B cell (primary cell): ENCODE data around the gene SHOX. TPM values are rescaled to one million over a fixed set of nuclear protein-coding genes. Genes with fewer than 3 reads are reported as not detected.

Experiments
- ATAC-seq: fragments of 200-7000 bp; cut with Tn5 transposase; one replicate; pipeline ENCODE4 v1.10.0; 2021; ENCODE audit warnings: low read depth, mild to moderate bottlenecking, moderate number of reproducible peaks, moderate library complexity
- CTCF ChIA-PET: fragments of 350-600 bp; sonication (Branson Sonifier 250); formaldehyde crosslinking; loops from one replicate; lab custom pipeline; 2021; ENCODE audit warnings: antibody characterized with exemption, inconsistent platforms; lab: Charles Lee
- POLR2A ChIA-PET: fragments of 350-600 bp; sonication (Branson Sonifier 250); formaldehyde crosslinking; loops from one replicate; lab custom pipeline; 2021; ENCODE audit warnings: antibody characterized with exemption; lab: Charles Lee
- DNase-seq: peaks from one replicate; pipeline ENCODE4 v3.0.0; 2013
- H2AFZ ChIP-seq: 2 replicates; pipeline ENCODE4 v1.6.1; 2012; ENCODE audit warnings: mild to moderate bottlenecking, low read depth, low read length; ENCODE audit not compliant: insufficient read depth, poor library complexity, severe bottlenecking
- H3K27ac ChIP-seq, 2 donors: 1 replicate in 1 of 2; 2 replicates in 1 of 2; pipeline ENCODE4 v1.5.1; 2012 to 2013; ENCODE audit warnings: low read length in 2 of 2, mild to moderate bottlenecking in 2 of 2, moderate library complexity in 1 of 2
- H3K27me3 ChIP-seq, 4 experiments: fragments of 200-600 bp in 1 of 4; sonication (generic) in 1 of 4; replicated peaks in 1 of 4; 1 replicate in 2 of 4; 2 replicates in 2 of 4; pipeline versions ENCODE4 v1.6.1 to v1.7.0; 2013 to 2016; ENCODE audit warnings: low read length in 3 of 4, mild to moderate bottlenecking in 2 of 4, mixed read lengths in 1 of 4, moderate library complexity in 1 of 4; ENCODE audit not compliant: insufficient read depth in 4 of 4, control insufficient read depth in 3 of 4; ENCODE audit errors: control extremely low read depth in 1 of 4
- H3K36me3 ChIP-seq, 2 experiments: replicated peaks in 1 of 2; 1 replicate in 1 of 2; 2 replicates in 1 of 2; pipeline versions ENCODE4 v1.6.1 to v1.7.1; 2013; ENCODE audit warnings: low read length in 1 of 2; ENCODE audit not compliant: insufficient read depth in 2 of 2, control insufficient read depth in 1 of 2; ENCODE audit errors: control extremely low read depth in 1 of 2, extremely low read depth in 1 of 2
- H3K4me1 ChIP-seq, 2 donors: fragments of 200-600 bp in 1 of 2; sonication (generic) in 1 of 2; 1 replicate in 1 of 2; 2 replicates in 1 of 2; pipeline versions ENCODE4 v1.5.1 to v1.6.1; 2013 to 2017; ENCODE audit warnings: low read length in 2 of 2; ENCODE audit not compliant: control insufficient read depth in 2 of 2, insufficient read depth in 2 of 2
- H3K4me2 ChIP-seq: replicated peaks from 2 replicates; pipeline ENCODE3; 2012; ENCODE audit warnings: mild to moderate bottlenecking, low read depth, low read length; ENCODE audit not compliant: poor library complexity, severe bottlenecking
- H3K4me3 ChIP-seq, 5 experiments: fragments of 200-600 bp in 1 of 5; sonication (generic) in 1 of 5; 1 replicate in 3 of 5; 2 replicates in 2 of 5; pipeline versions ENCODE4 v1.5.1 to v1.7.0; 2011 to 2016; ENCODE audit warnings: low read length in 4 of 5, mild to moderate bottlenecking in 4 of 5, low read depth in 2 of 5, control low read depth in 1 of 5, moderate library complexity in 1 of 5; ENCODE audit not compliant: insufficient read depth in 1 of 5; ENCODE audit errors: control extremely low read depth in 1 of 5, extremely low read depth in 1 of 5
- H3K79me2 ChIP-seq: fragments of 200-600 bp; sonication (generic); one replicate; pipeline ENCODE4 v1.6.0; 2016; ENCODE audit warnings: low read length; ENCODE audit not compliant: control insufficient read depth, insufficient read depth
- H3K9ac ChIP-seq: fragments of 200-600 bp; sonication (generic); 2 replicates; pipeline ENCODE4 v1.6.1; 2017; ENCODE audit warnings: mild to moderate bottlenecking, low read length, moderate library complexity
- H3K9me3 ChIP-seq, 3 donors: one replicate each; pipeline versions ENCODE4 v1.6.1 to v1.7.1; 2013; ENCODE audit warnings: low read length in 2 of 3; ENCODE audit not compliant: control insufficient read depth in 2 of 3, insufficient read depth in 1 of 3; ENCODE audit errors: control extremely low read depth in 1 of 3
- H4K20me1 ChIP-seq: 2 replicates; pipeline ENCODE4 v1.6.0; 2012; ENCODE audit warnings: mild to moderate bottlenecking, low read length; ENCODE audit not compliant: insufficient read depth, control insufficient read depth, poor library complexity, severe bottlenecking
- H3K27ac Mint-ChIP-seq: one replicate; pipeline ENCODE4 v1.8.0; 2021; ENCODE audit warnings: mixed read lengths
- H3K27me3 Mint-ChIP-seq: one replicate; pipeline ENCODE4 v1.8.0; 2021; ENCODE audit warnings: mixed read lengths
- H3K4me1 Mint-ChIP-seq: one replicate; pipeline ENCODE4 v1.8.0; 2021; ENCODE audit warnings: mixed read lengths
- H3K4me3 Mint-ChIP-seq: one replicate; pipeline ENCODE4 v1.8.0; 2021; ENCODE audit warnings: mixed read lengths
- H3K9me3 Mint-ChIP-seq: one replicate; pipeline ENCODE4 v1.8.0; 2022; ENCODE audit warnings: mixed read lengths; ENCODE audit not compliant: insufficient read depth
- EZH2 ChIP-seq: IDR thresholded peaks from 2 replicates; pipeline ENCODE4 v1.6.1; 2012; ENCODE audit warnings: borderline replicate concordance, low read depth, mild to moderate bottlenecking, moderate library complexity, low read length; ENCODE audit not compliant: insufficient read depth, poor library complexity, severe bottlenecking
- WGBS: methylation state at CpG from one replicate; pipeline ENCODE4 v1.1.5; 2013; ENCODE audit warnings: missing lambda C conversion rate; ENCODE audit not compliant: insufficient coverage; 5-methylcytosine and 5-hydroxymethylcytosine counted together
- intact Hi-C: fragments of 100-400 bp; cut with micrococcal nuclease; formaldehyde crosslinking; loops from one replicate; pipeline ENCODE4 v1.10.0; 2022
- polyA plus RNA-seq: library from polyadenylated mRNA; depleted of rRNA; stranded (reverse); fragments of >200 nt; gene quantifications from 2 replicates; pipeline ENCODE4 v1.2.3, GENCODE V29; 2012
- total RNA-seq, 2 donors: library from RNA; stranded (reverse); fragments of 120-200 nt in 1 of 2; gene quantifications; 1 replicate in 1 of 2; 2 replicates in 1 of 2; pipeline versions ENCODE4 v1.2.3 to v1.2.4, GENCODE V29; 2013 to 2022
- TF ChIP-seq, protein P1 (sequence below): fragments of 200-600 bp; IDR thresholded peaks from one replicate; pipeline ENCODE4 v1.8.0; 2022; ENCODE audit warnings: antibody characterized with exemption, mild to moderate bottlenecking

The SHOX gene
- total and polyA plus RNA-seq, 2 donors (not counting 1 experiment from before 2014, with no cell fraction given) = not detected

DNA sequence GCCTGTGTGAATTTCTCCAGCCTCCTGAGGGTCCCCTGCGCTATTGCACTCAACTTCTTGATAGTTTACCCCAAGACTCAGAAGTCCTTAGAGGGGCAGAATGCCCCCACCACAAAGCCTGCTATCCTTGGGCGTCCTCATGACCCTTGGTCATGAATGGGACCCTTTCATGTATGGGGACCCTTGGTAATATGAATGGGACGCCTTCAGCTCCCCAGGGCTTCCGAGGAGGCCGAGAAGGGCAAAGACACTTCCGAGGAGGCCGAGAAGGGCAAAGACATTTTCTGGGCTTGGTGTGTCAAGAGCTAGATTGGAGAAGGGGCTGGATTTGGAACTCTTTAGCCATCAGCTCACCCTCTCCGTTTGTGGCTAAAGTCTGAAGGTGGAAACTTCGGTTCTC lies 8.6 kb downstream of the SHOX start:
- ATAC-seq (no peak), DNase-seq (no peak)
- peaks cover 44% of the 10 kb centered on the region for H3K27me3 Mint-ChIP-seq
- no peaks in the 10 kb centered on the region for H3K79me2 ChIP-seq
- H3K4me3 Mint-ChIP-seq = no peak overlapping the region
- no peaks in the 10 kb centered on the region for H4K20me1 ChIP-seq
- 21% methylated on average over 7 of the region's 9 CpGs for WGBS
- peaks cover 0 to 53% (median 11%) of the 10 kb centered on the region in 4 experiments for H3K27me3 ChIP-seq
- TF ChIP-seq EZH2 = no peak
- TF ChIP-seq, protein P1, sequence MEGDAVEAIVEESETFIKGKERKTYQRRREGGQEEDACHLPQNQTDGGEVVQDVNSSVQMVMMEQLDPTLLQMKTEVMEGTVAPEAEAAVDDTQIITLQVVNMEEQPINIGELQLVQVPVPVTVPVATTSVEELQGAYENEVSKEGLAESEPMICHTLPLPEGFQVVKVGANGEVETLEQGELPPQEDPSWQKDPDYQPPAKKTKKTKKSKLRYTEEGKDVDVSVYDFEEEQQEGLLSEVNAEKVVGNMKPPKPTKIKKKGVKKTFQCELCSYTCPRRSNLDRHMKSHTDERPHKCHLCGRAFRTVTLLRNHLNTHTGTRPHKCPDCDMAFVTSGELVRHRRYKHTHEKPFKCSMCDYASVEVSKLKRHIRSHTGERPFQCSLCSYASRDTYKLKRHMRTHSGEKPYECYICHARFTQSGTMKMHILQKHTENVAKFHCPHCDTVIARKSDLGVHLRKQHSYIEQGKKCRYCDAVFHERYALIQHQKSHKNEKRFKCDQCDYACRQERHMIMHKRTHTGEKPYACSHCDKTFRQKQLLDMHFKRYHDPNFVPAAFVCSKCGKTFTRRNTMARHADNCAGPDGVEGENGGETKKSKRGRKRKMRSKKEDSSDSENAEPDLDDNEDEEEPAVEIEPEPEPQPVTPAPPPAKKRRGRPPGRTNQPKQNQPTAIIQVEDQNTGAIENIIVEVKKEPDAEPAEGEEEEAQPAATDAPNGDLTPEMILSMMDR = no peak
- peaks cover 7% of the 10 kb centered on the region for H3K4me1 Mint-ChIP-seq
- H3K4me3 ChIP-seq = no peak overlapping the region
- ChIA-PET CTCF (no interaction called here), POLR2A (no interaction called here)
- intact Hi-C loops = no loop called here
- no peaks in the 10 kb centered on the region for H3K9me3 Mint-ChIP-seq
- H3K9me3 ChIP-seq = peaks cover 0 to 5% (median 0%) of the 10 kb centered on the region in 3 donors
- no peaks in the 10 kb centered on the region for H3K36me3 ChIP-seq
- H2AFZ ChIP-seq = no peak overlapping the region
- no peak overlapping the region for H3K27ac ChIP-seq
- no peak overlapping the region for H3K9ac ChIP-seq
- H3K4me1 ChIP-seq = no peaks in the 10 kb centered on the region
- no peak overlapping the region for H3K4me2 ChIP-seq
- H3K27ac Mint-ChIP-seq = no peak overlapping the region

DNA sequence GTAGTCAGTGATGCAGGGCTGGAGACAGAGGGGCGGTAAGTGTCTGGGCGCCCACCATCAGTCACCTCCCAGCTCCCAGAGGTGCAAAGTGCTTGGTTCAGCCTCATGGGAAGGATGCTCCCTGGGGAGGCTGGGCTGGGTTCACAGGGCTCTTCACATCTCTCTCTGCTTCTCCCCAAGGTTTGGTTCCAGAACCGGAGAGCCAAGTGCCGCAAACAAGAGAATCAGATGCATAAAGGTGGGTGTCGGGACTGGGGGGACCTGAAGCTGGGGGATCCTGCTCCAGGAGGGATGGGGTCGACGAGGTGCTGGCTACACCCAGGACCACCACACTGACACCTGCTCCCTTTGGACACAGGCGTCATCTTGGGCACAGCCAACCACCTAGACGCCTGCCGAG lies 10.1 kb downstream of the SHOX start:
- TF ChIP-seq, protein P1 = no peak
- TF ChIP-seq EZH2 = no peak
- Mint-ChIP-seq H3K27me3 (peaks cover 43% of the 10 kb centered on the region), H3K4me1 (peaks cover 7% of the 10 kb centered on the region), H3K27ac (no peak overlapping the region), H3K4me3 (no peak overlapping the region), H3K9me3 (no peaks in the 10 kb centered on the region)
- Histone ChIP-seq H3K27ac (no peak overlapping the region), H3K27me3 (peaks cover 0 to 42% (median 9%) of the 10 kb centered on the region in 4 experiments), H2AFZ (no peak overlapping the region), H4K20me1 (no peaks in the 10 kb centered on the region), H3K79me2 (no peaks in the 10 kb centered on the region), H3K36me3 (no peaks in the 10 kb centered on the region), H3K9ac (no peak overlapping the region), H3K9me3 (peaks cover 0 to 2% (median 0%) of the 10 kb centered on the region in 3 donors), H3K4me1 (no peaks in the 10 kb centered on the region), H3K4me3 (no peak overlapping the region), H3K4me2 (no peak overlapping the region)
- ChIA-PET POLR2A (no interaction called here), CTCF (no interaction called here)
- WGBS = 11% methylated on average over 5 of the region's 10 CpGs
- ATAC-seq (no peak), DNase-seq (no peak)
- intact Hi-C loops = no loop called here
